H1 (cell line): ENCODE measurements around the gene ASCC2. TPM values are rescaled to one million over a fixed set of nuclear protein-coding genes. Genes with fewer than 3 reads are reported as not detected.

ENCODE experiments used
- CTCF ChIA-PET: fragments of 300-600 bp; sonication (Branson Sonifier 250); formaldehyde crosslinking; loops from one replicate; lab custom pipeline; 2021; ENCODE audit not compliant: partially characterized antibody; lab: Charles Lee
- POLR2A ChIA-PET: fragments of 300-600 bp; sonication (Branson Sonifier 250); formaldehyde crosslinking; loops from one replicate; lab custom pipeline; 2021; ENCODE audit warnings: inconsistent platforms; ENCODE audit not compliant: partially characterized antibody; lab: Charles Lee
- DNase-seq, 2 experiments: peaks; one replicate each; pipeline versions ENCODE4 v3.0.0 to v3.0.0-alpha.2; 2010 to 2022; ENCODE audit warnings: low spot score in 2 of 2, low read depth in 1 of 2, mixed read lengths in 1 of 2
- FAIRE-seq: peaks from 2 replicates; lab custom pipeline; 2011; peaks lifted over from hg19 to GRCh38; lab: Jason Lieb, UNC
- H2AFZ ChIP-seq: 2 replicates; pipeline ENCODE4 v1.8.1; 2012; ENCODE audit warnings: low read length, inconsistent platforms
- H2AK5ac ChIP-seq: 2 replicates; pipeline ENCODE4 v1.6.1; 2013; ENCODE audit warnings: low read depth, low read length
- H2BK120ac ChIP-seq: replicated peaks from 2 replicates; pipeline ENCODE3; 2013; ENCODE audit warnings: low read depth, low read length, inconsistent platforms
- H2BK12ac ChIP-seq: 2 replicates; pipeline ENCODE4 v1.6.1; 2013; ENCODE audit warnings: low read depth, low read length
- H2BK15ac ChIP-seq: 2 replicates; pipeline ENCODE4 v1.6.1; 2013; ENCODE audit warnings: low read length
- H2BK20ac ChIP-seq: 2 replicates; pipeline ENCODE4 v1.6.1; 2013; ENCODE audit warnings: low read length
- H2BK5ac ChIP-seq: 2 replicates; pipeline ENCODE4 v1.6.1; 2013; ENCODE audit warnings: low read depth, low read length
- H3K14ac ChIP-seq: 2 replicates; pipeline ENCODE4 v1.6.1; 2013; ENCODE audit warnings: inconsistent platforms; ENCODE audit not compliant: insufficient read length
- H3K18ac ChIP-seq: 2 replicates; pipeline ENCODE4 v1.6.1; 2013; ENCODE audit warnings: low read length; ENCODE audit errors: extremely low read depth
- H3K23ac ChIP-seq: 2 replicates; pipeline ENCODE4 v1.6.1; 2013; ENCODE audit warnings: inconsistent platforms; ENCODE audit not compliant: insufficient read length
- H3K23me2 ChIP-seq: 2 replicates; pipeline ENCODE4 v1.6.1; 2013; ENCODE audit warnings: low read depth, low read length
- H3K27ac ChIP-seq: 2 replicates; pipeline ENCODE4 v1.6.1; 2011; ENCODE audit warnings: low read depth, low read length, inconsistent platforms
- H3K27me3 ChIP-seq, 4 experiments: replicated peaks in 1 of 4; 1 replicate in 1 of 4; 2 replicates in 3 of 4; pipeline versions ENCODE4 v1.6.1 to v1.8.1; 2011 to 2013; ENCODE audit warnings: low read length in 3 of 4, mild to moderate bottlenecking in 3 of 4, inconsistent platforms in 2 of 4, mixed read lengths in 2 of 4, moderate library complexity in 1 of 4; ENCODE audit not compliant: control insufficient read depth in 3 of 4, insufficient read depth in 3 of 4; ENCODE audit errors: extremely low read depth in 1 of 4
- H3K36me3 ChIP-seq, 4 experiments: 2 replicates each; pipeline versions ENCODE4 v1.6.1 to v1.8.1; 2011 to 2013; ENCODE audit warnings: mild to moderate bottlenecking in 4 of 4, low read length in 3 of 4, moderate library complexity in 2 of 4, control low read depth in 1 of 4, inconsistent platforms in 1 of 4; ENCODE audit not compliant: insufficient read depth in 4 of 4, control insufficient read depth in 2 of 4
- H3K4ac ChIP-seq: replicated peaks from 2 replicates; pipeline ENCODE3; 2013; ENCODE audit warnings: low read length, low read depth, mixed read lengths, inconsistent platforms; ENCODE audit not compliant: insufficient read length
- H3K4me1 ChIP-seq, 4 experiments: replicated peaks in 1 of 4; 1 replicate in 1 of 4; 2 replicates in 3 of 4; pipeline versions ENCODE4 v1.6.1 to v1.8.1; 2011 to 2013; ENCODE audit warnings: low read length in 3 of 4, inconsistent platforms in 2 of 4, mixed read lengths in 1 of 4; ENCODE audit not compliant: insufficient read depth in 4 of 4, control insufficient read depth in 3 of 4
- H3K4me2 ChIP-seq, 2 experiments: 2 replicates each; pipeline versions ENCODE4 v1.6.1 to v1.8.1; 2011 to 2013; ENCODE audit warnings: low read depth in 2 of 2, low read length in 2 of 2, control low read depth in 1 of 2, inconsistent platforms in 1 of 2, mild to moderate bottlenecking in 1 of 2; ENCODE audit not compliant: insufficient read depth in 1 of 2
- H3K4me3 ChIP-seq, 4 experiments: fragments of 200-600, 300-600 bp in 1 of 4; sonication (generic), shearing (Covaris generic), sonication (Bioruptor Twin) in 1 of 4; 2 replicates each; pipeline versions ENCODE4 v1.5.1 to v1.8.1; 2011 to 2016; ENCODE audit warnings: low read length in 4 of 4, low read depth in 3 of 4, control low read depth in 2 of 4, inconsistent platforms in 2 of 4, mild to moderate bottlenecking in 2 of 4, mixed read lengths in 1 of 4, moderate library complexity in 1 of 4; ENCODE audit not compliant: insufficient read depth in 2 of 4; ENCODE audit errors: extremely low read depth in 1 of 4
- H3K56ac ChIP-seq: replicated peaks from 2 replicates; pipeline ENCODE3; 2013; ENCODE audit warnings: low read depth, mild to moderate bottlenecking, mixed read lengths, low read length, inconsistent platforms; ENCODE audit not compliant: insufficient read length
- H3K79me1 ChIP-seq: 2 replicates; pipeline ENCODE4 v1.6.1; 2013; ENCODE audit warnings: low read depth, low read length, control low read depth
- H3K79me2 ChIP-seq, 2 experiments: 2 replicates each; pipeline versions ENCODE4 v1.6.1 to v1.8.1; 2012 to 2013; ENCODE audit warnings: low read length in 2 of 2, mild to moderate bottlenecking in 2 of 2, inconsistent platforms in 1 of 2; ENCODE audit not compliant: insufficient read depth in 2 of 2, control insufficient read depth in 1 of 2
- H3K9ac ChIP-seq, 4 experiments: replicated peaks in 1 of 4; 1 replicate in 1 of 4; 2 replicates in 3 of 4; pipeline versions ENCODE4 v1.6.1 to v1.8.1; 2011 to 2013; ENCODE audit warnings: low read depth in 3 of 4, low read length in 3 of 4, control low read depth in 2 of 4, mild to moderate bottlenecking in 2 of 4, moderate library complexity in 2 of 4, inconsistent platforms in 1 of 4; ENCODE audit errors: extremely low read depth in 1 of 4
- H3K9me3 ChIP-seq, 2 experiments: 2 replicates each; pipeline versions ENCODE4 v1.6.1 to v1.8.1; 2012 to 2013; ENCODE audit warnings: mild to moderate bottlenecking in 2 of 2, moderate library complexity in 2 of 2, control low read depth in 1 of 2, inconsistent platforms in 1 of 2, low read depth in 1 of 2, low read length in 1 of 2, mixed read lengths in 1 of 2; ENCODE audit not compliant: insufficient read depth in 2 of 2
- H4K20me1 ChIP-seq, 2 experiments: replicated peaks in 1 of 2; 2 replicates each; pipeline versions ENCODE3 to v1.8.1; 2011 to 2013; ENCODE audit warnings: inconsistent platforms in 2 of 2, low read length in 2 of 2, mild to moderate bottlenecking in 1 of 2; ENCODE audit not compliant: insufficient read depth in 2 of 2, control insufficient read depth in 1 of 2
- H4K5ac ChIP-seq: 2 replicates; pipeline ENCODE4 v1.6.1; 2013; ENCODE audit warnings: low read length, low read depth, mixed read lengths, inconsistent platforms; ENCODE audit not compliant: insufficient read length
- H4K8ac ChIP-seq: 2 replicates; pipeline ENCODE4 v1.8.0; 2013; ENCODE audit warnings: mild to moderate bottlenecking, moderate library complexity, low read length, inconsistent platforms; ENCODE audit not compliant: insufficient read depth; ENCODE audit errors: extremely low read depth
- H4K91ac ChIP-seq: replicated peaks from 2 replicates; pipeline ENCODE3; 2013; ENCODE audit warnings: low read length, mixed read lengths, inconsistent platforms; ENCODE audit not compliant: insufficient read length
- HDAC2 ChIP-seq, 2 experiments: fragments of 300-600 bp in 1 of 2; sonication (generic) in 1 of 2; IDR thresholded peaks; 2 replicates each; pipeline ENCODE4 v1.6.1; 2011 to 2012; ENCODE audit warnings: low read depth in 2 of 2, low read length in 2 of 2, mild to moderate bottlenecking in 2 of 2, moderate library complexity in 2 of 2, borderline replicate concordance in 1 of 2, inconsistent platforms in 1 of 2
- YY1 ChIP-seq: IDR thresholded peaks from 2 replicates; pipeline ENCODE4 v1.6.1; 2011; ENCODE audit warnings: low read depth, mild to moderate bottlenecking, low read length
- WGBS, 2 experiments: shearing (Covaris generic) in 1 of 2; methylation state at CpG; one replicate each; pipeline versions ENCODE4 v1.1.6 to v1.1.7; 2013 to 2015; ENCODE audit warnings: low lambda C conversion rate in 2 of 2, mixed read lengths in 2 of 2, inconsistent platforms in 1 of 2, low coverage in 1 of 2, missing lambda C conversion rate in 1 of 2; ENCODE audit not compliant: insufficient replicate concordance in 2 of 2, insufficient coverage in 1 of 2, insufficient read length in 1 of 2; ENCODE audit errors: extremely low coverage in 1 of 2, missing lambda C conversion rate in 1 of 2; 5-methylcytosine and 5-hydroxymethylcytosine counted together
- long read RNA-seq, 2 experiments: library from RNA in 1 of 2; library from capped mRNA in 1 of 2; stranded (forward); transcript quantifications; one replicate each; pipeline ENCODE4 v2.0.0, GENCODE V29; 2021; ENCODE audit warnings: inconsistent platforms in 1 of 2
- polyA minus RNA-seq, 3 experiments: library from RNA; depleted of rRNA, polyadenylated mRNA; stranded (reverse); fragments of >200 nt; gene quantifications; 1 replicate in 2 of 3; 2 replicates in 1 of 3; pipeline ENCODE4 v1.2.3, GENCODE V29; 2011
- polyA plus RNA-seq, 7 experiments: library from polyadenylated mRNA; depleted of rRNA in 3 of 7; stranded (reverse) in 5 of 7; unstranded in 2 of 7; fragments of >200 nt in 5 of 7; fragments of 200-250 nt in 2 of 7; gene quantifications; 1 replicate in 5 of 7; 2 replicates in 1 of 7; 4 replicates in 1 of 7; pipeline versions ENCODE4 v1.2.1 to v1.2.3, GENCODE V29; 2011 to 2013; ENCODE audit warnings: missing spikeins in 2 of 7, mixed read lengths in 2 of 7
- total RNA-seq: library from RNA; stranded (reverse); fragmentation: NEBNext Ultra II Directional; extraction: Animal tissue kit (Norgen Biotek cat#: 25700); gene quantifications from 2 replicates; pipeline ENCODE4 v1.2.1, GENCODE V29; 2021

Gene ASCC2, protein sequence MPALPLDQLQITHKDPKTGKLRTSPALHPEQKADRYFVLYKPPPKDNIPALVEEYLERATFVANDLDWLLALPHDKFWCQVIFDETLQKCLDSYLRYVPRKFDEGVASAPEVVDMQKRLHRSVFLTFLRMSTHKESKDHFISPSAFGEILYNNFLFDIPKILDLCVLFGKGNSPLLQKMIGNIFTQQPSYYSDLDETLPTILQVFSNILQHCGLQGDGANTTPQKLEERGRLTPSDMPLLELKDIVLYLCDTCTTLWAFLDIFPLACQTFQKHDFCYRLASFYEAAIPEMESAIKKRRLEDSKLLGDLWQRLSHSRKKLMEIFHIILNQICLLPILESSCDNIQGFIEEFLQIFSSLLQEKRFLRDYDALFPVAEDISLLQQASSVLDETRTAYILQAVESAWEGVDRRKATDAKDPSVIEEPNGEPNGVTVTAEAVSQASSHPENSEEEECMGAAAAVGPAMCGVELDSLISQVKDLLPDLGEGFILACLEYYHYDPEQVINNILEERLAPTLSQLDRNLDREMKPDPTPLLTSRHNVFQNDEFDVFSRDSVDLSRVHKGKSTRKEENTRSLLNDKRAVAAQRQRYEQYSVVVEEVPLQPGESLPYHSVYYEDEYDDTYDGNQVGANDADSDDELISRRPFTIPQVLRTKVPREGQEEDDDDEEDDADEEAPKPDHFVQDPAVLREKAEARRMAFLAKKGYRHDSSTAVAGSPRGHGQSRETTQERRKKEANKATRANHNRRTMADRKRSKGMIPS
- total RNA-seq = 35.8 and 35.9 TPM in 2 replicates
- 35.0 and 40.4 TPM in 2 replicates for polyA plus RNA-seq (2011; rRNA removed)
- 36.5 TPM for polyA plus RNA-seq (2011; cell fraction: cytosol; rRNA removed)
- 67.0 TPM for polyA plus RNA-seq (2011; cell fraction: nucleus; rRNA removed)
- 37.2 to 43.7 TPM (median 38.4 TPM) in 4 replicates for polyA plus RNA-seq (2012, experiment 1 of 2)
- 18.2 TPM for polyA plus RNA-seq (2012, experiment 2 of 2)
- 28.8 TPM for polyA plus RNA-seq (2013, experiment 1 of 2)
- 30.0 TPM for polyA plus RNA-seq (2013, experiment 2 of 2)
- 43.7 and 44.7 TPM in 2 replicates for polyA minus RNA-seq (2011; rRNA and poly(A)+ RNA removed)
- 21.7 TPM for polyA minus RNA-seq (2011; cell fraction: cytosol; rRNA and poly(A)+ RNA removed)
- polyA minus RNA-seq (2011; cell fraction: nucleus; rRNA and poly(A)+ RNA removed) = 39.6 TPM
- long read RNA-seq, experiment 1, partial matches to known transcripts = 13 of 16 reads
- long read RNA-seq, experiment 1, other reads (novel, unspliced or antisense) = 3 of 16 reads
- long read RNA-seq, experiment 2, partial matches to known transcripts = 11 of 12 reads
- long read RNA-seq, experiment 2, other reads (novel, unspliced or antisense) = 1 of 12 reads

DNA sequence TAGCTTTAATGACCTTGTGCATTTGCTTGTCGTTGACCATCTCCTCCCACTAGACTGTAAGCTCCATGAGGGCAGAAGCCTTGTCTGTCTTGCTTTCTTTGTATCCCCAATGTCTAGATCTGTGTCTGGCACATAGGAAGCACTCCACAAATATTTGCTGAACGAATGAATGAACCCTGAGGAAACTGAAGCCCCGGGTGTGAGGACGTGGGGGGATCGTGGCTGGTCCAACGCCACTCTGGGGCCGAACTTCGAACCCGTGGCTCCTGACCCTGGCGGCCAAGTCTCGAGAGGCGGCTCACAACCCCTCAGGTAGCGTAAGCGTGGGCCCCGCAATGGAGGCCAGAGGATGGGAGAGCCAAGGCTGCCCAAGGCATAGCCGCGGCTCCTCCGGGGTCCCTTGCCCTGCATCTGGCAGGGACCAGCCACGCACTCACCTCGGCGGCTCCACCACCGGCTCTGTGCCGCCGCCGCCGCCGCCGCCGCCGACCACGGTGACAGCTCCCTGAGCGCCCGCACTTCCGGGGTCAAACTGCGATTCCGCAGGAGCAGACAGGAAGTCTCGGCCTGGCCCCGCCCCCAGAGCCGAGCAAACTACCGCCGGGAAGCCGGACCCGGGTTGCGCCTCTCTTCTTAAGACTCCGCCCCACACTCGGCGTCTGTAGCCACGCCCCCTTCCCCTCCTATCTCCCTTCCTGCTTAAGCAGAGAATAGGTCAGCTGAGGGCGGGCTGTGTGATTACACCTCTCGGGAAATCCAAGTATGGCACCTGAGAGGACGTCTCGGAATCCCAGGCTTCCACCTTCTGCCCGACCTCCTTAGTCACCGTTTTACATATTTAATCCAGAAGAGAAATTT, at the start of gene ASCC2:
Gene ASCC2, minus strand, starts transcription at position 534 of the 858 bp plus-strand sequence. CDS start 5,949 bp downstream, outside the sequence.
- FAIRE-seq = peak; percentile 65
- Histone ChIP-seq H3K4me1 (peaks cover 0 to 4% (median 0%) of the 10 kb centered on the region in 4 experiments; a peak in 2 of 7 replicates), H2BK120ac (no peak within 1 kb of the TSS), H2BK15ac (no peak within 1 kb of the TSS), H4K20me1 (no peaks in the 10 kb centered on the region), H3K4ac (peak within 1 kb of the TSS; percentile 75), H2AFZ (peak within 1 kb of the TSS; percentile 47), H3K4me3 (peak within 1 kb of the TSS; percentile 78 to 84 (median 83)), H3K79me2 (peaks cover 0 to 5% of the 10 kb centered on the region in 2 experiments; a peak in 1 of 4 replicates), H4K91ac (no peak within 1 kb of the TSS), H3K9me3 (no peaks in the 10 kb centered on the region), H3K36me3 (no peaks in the 10 kb centered on the region; a peak in 1 of 8 replicates), H3K27ac (no peak within 1 kb of the TSS), H3K23ac (no peak within 1 kb of the TSS), H2BK20ac (no peak within 1 kb of the TSS), H3K79me1 (peaks cover 3% of the 10 kb centered on the region; the same call in 1 of the 2 replicates), H3K14ac (no peak within 1 kb of the TSS), H2BK5ac (no peak within 1 kb of the TSS), H2BK12ac (no peak within 1 kb of the TSS), H3K9ac (peak within 1 kb of the TSS; percentile 12 to 53 (median 19); a peak in 3 of 7 replicates), H3K56ac (no peak within 1 kb of the TSS), H4K8ac (peak within 1 kb of the TSS; percentile 64; the same call in 1 of the 2 replicates), H3K18ac (no peak within 1 kb of the TSS), H3K4me2 (peak within 1 kb of the TSS; percentile 74 to 89), H2AK5ac (no peak within 1 kb of the TSS), H3K23me2 (peaks cover 3% of the 10 kb centered on the region; the same call in 1 of the 2 replicates), H3K27me3 (no peaks in the 10 kb centered on the region), H4K5ac (no peak within 1 kb of the TSS)
- ChIA-PET POLR2A (interaction anchor here (0.8 to 1.3 kb wide), 4 partner anchors 32 to 258 kb away, joined by 3 read pairs; no protein-coding TSS in a partner anchor), CTCF (interaction anchor here (0.9 to 1.7 kb wide), 6 partner anchors 15 to 250 kb away, joined by 3 to 4 read pairs (median 3); no protein-coding TSS in a partner anchor)
- 3% methylated on average over 37 of the region's 54 CpGs; no CpG with 5 or more reads in 1 of the 2 experiments for WGBS, 2 experiments
- DNase-seq = peak; percentile 97 to 98
- TF ChIP-seq YY1 (no peak), HDAC2 (IDR thresholded peaks at IDR 0.05; ENCODE audit: borderline replicate concordance in 1 of 2, low read depth in 2 of 2, low read length in 2 of 2) (no peak)
